ENCODE data around the gene CDYL2. TPM values are rescaled to one million over a fixed set of nuclear protein-coding genes. Genes with fewer than 3 reads are reported as not detected.

The CDYL2 gene
- total RNA-seq, 4 donors from 2014 or later, result 5.9 to 13.5 (median 9.2) TPM

DNA sequence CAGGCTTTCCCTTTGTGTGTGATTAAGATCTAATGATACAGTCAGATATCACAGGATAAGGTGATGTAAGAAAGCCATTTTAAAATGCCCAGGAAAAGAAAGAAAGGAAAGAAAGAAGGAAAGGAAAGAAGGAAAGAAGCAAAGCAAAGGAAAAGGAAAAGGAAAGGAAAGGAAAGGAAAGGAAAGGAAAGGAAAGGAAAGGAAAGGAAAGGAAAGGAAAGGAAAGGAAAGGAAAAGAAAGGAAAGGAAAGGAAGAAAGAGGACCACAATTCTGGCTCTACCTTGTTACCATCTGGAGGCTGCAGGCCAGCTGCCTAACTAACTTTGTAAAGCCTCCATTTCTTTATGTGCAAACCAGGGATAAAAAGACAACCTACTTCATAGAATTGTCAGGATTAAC lies 132.0 kb downstream of the CDYL2 start:
- TF ChIP-seq, protein P1, sequence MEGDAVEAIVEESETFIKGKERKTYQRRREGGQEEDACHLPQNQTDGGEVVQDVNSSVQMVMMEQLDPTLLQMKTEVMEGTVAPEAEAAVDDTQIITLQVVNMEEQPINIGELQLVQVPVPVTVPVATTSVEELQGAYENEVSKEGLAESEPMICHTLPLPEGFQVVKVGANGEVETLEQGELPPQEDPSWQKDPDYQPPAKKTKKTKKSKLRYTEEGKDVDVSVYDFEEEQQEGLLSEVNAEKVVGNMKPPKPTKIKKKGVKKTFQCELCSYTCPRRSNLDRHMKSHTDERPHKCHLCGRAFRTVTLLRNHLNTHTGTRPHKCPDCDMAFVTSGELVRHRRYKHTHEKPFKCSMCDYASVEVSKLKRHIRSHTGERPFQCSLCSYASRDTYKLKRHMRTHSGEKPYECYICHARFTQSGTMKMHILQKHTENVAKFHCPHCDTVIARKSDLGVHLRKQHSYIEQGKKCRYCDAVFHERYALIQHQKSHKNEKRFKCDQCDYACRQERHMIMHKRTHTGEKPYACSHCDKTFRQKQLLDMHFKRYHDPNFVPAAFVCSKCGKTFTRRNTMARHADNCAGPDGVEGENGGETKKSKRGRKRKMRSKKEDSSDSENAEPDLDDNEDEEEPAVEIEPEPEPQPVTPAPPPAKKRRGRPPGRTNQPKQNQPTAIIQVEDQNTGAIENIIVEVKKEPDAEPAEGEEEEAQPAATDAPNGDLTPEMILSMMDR (IDR thresholded peaks at IDR 0.05; ENCODE audit: low read depth), result no peak

DNA sequence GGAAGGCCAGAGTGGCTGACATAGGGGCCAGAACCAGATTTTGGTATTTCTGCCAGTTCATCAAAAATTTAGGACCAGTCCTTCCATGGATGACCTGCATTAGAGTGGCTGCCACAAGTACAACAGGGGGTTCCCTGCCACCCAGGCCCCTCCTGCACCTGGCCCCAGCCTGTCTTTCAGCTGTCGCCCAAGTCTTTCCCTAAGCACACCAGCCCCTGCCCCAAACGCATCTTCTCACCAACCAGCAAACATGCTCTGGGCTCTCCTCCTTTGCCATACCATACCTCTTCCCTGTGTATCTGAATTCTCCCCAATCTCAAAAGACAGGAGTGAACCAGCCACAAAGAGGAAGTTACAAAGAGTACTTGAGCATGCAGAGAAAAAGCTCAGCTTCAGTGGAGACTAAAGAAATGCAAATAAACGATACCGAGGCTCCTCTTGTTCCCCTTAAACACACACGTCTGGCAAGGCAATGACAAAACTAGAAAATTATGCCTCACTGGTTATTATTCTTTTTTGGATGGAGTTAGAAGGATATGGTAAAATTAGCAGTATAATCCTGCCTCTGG lies 133.0 kb downstream of the CDYL2 start:
- TF ChIP-seq, protein P1 (IDR thresholded peaks at IDR 0.05; ENCODE audit: low read depth), result no peak

DNA sequence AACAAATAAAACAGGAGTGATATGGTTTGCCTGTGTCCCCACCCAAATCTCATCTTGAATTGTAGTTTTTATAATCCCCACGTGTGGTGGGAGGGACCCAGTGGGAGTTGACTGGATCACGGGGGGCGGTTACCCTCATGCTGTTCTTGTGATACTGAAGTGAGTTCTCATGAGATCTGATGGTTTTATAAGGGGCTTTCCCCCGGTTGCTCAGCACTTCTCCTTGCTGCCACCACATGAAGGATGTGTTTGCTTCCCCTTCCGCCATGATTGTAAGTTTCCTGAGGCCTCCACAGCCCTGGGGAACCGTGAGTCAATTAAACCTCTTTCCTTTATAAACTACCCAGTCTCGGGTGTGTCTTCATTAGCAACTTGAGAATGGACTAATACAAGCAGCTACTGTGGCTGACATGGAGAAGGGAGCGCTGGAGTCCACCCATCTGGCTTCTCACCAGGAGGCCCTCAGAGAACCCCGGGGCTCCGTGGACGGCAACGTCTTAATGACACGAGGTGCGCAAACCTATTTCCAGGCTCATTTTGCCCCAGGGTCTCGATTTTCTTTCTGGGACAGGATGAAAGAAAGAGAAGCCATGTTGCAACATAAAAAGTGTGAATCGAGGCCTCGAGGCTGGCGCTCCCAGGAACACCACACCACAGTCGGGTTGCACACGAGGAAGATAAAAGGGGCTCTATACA lies 134.1 kb downstream of the CDYL2 start:
- TF ChIP-seq, protein P1 (IDR thresholded peaks at IDR 0.05; ENCODE audit: low read depth), result no peak

DNA sequence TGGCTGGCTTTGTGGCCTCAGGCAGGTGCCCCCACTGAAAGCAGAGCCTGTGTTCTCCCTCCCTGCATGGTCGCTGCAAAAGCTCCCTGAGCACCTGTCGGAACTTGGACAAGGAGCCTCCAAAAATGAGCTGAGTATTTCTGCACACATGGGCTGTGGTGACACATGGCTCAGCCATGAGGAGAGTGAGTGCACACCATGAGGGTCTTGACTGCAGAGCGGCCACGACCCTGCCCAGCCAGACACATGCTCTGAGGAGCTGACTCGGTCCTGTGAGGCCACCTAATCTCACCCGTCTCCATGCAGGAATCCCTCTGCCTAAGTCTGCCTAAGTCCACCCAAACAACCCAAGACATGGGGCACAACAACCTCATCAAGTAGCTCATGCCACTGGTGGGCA lies 134.7 kb downstream of the CDYL2 start:
- TF ChIP-seq, protein P1 (IDR thresholded peaks at IDR 0.05; ENCODE audit: low read depth), result no peak

DNA sequence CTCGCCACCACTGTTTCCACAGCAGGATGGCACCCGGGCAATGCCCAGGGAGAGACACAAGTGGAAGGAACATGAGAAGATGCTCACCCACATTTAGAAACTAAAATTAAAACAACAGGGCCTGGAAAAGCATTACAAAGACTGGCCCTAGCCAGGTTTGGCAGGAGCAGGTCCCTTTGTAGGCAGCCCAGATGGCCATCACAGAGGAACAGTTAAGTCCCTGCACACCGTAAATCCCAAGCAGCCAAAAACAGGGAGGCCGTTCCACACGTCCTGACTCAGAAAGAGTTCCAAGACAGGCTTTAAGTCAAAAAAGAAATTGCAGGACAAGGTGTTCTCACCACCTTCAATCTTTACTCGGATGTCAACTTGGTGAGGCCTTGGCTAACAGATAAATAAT lies 136.5 kb downstream of the CDYL2 start:
- TF ChIP-seq, protein P1 (IDR thresholded peaks at IDR 0.05; ENCODE audit: low read depth), result no peak

DNA sequence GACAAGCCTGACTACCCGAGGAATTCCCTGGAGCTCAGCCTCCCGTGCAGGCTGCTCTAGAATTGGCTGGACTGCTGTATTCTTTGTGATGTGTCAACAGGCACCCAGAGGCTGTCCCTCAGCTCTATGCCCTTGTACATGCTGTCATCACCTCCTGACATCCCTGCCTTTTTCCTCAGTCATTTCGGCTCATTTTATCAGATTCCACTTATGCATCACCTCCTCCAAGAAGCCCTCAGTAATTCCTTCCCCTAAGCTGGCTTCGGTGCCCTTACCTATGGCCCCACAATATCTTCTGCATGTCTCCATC lies 137.2 kb downstream of the CDYL2 start:
- TF ChIP-seq, protein P1 (IDR thresholded peaks at IDR 0.05; ENCODE audit: low read depth), result no peak

DNA sequence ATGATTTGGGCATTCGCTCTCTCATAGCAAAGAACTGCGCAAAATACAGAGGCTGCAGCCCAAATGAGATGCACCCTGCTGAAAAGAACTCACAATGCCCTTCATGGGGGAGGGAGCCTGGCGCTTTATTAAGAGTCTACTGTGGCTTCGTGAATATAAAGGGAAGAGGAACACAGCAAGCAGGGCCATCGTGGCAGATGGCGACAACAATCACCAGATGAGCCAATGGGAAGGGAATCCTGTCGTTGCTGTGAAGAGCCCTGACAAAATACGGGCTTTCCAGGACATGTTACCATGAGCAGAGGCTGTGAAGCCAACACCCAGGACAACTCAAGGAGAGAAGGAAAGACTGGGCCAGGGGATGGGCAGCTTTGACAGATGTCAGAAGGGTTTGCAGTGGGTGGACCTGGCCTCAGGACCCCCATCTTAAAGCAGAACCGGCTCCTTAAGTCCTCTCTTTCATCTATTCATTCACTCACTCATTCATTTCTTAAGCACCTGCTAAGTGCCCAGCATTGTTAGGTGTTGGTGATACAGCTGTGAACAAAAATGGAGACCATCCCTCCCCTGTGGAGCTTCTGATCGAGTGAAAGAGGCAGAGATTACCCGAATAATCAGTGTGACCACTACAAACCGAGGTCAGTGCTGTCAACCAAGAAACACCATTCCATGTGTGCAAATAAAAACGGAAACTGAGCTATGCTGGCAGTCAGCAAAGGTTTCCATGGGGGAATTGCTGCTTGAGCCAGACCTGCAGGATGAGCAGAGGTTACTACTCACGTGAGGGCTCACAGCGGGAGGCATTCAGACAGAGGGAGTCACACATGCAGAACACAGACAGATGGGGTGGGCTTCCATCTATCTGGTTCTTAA lies 137.8 kb downstream of the CDYL2 start:
- TF ChIP-seq, protein P1 (IDR thresholded peaks at IDR 0.05; ENCODE audit: low read depth), result no peak
